HepG2 (cell line): ENCODE results near the gene TLE1. TPM values are rescaled to one million over a fixed set of nuclear protein-coding genes. Genes with fewer than 3 reads are reported as not detected.

Experiments used
- FOXC1 ChIP-seq: sonication (generic); formaldehyde crosslinking; IDR thresholded peaks from 2 replicates; pipeline ENCODE4 v1.8.0; 2022; ENCODE audit warnings: mild to moderate bottlenecking, missing genetic modification reagents, borderline replicate concordance
- FOXK1 ChIP-seq: sonication (generic); formaldehyde crosslinking; IDR thresholded peaks from 2 replicates; pipeline ENCODE4 v1.4.0; 2020; ENCODE audit warnings: low read depth, missing genetic modification reagents, borderline replicate concordance
- HIVEP1 ChIP-seq: sonication (generic); formaldehyde crosslinking; IDR thresholded peaks from 2 replicates; pipeline ENCODE4 v1.4.0; 2020; ENCODE audit warnings: mild to moderate bottlenecking, missing genetic modification reagents
- IKZF1 ChIP-seq: fragments of 450-650 bp; IDR thresholded peaks from 2 replicates; pipeline ENCODE4 v1.7.1; 2016
- KDM5A ChIP-seq: fragments of 200-600 bp; sonication (generic); IDR thresholded peaks from 2 replicates; pipeline ENCODE4 v1.7.0; 2018; ENCODE audit warnings: antibody characterized with exemption, mild to moderate bottlenecking, low read length, borderline replicate concordance
- MTF2 ChIP-seq: sonication (generic); formaldehyde crosslinking; IDR thresholded peaks from 2 replicates; pipeline ENCODE4 v1.5.0; 2020; ENCODE audit warnings: missing genetic modification reagents, borderline replicate concordance
- NBN ChIP-seq: fragments of 450-650 bp; conservative IDR thresholded peaks from 2 replicates; pipeline ENCODE4 v1.6.1; 2017
- NFYC ChIP-seq: IDR thresholded peaks from 2 replicates; pipeline ENCODE4 v1.6.1; 2016; ENCODE audit warnings: missing genetic modification reagents, missing compliant biosample characterization
- PAF1 ChIP-seq: IDR thresholded peaks from 2 replicates; pipeline ENCODE4 v1.6.1; 2016; ENCODE audit warnings: missing genetic modification reagents, missing compliant biosample characterization
- PAX8 ChIP-seq: sonication (generic); formaldehyde crosslinking; IDR thresholded peaks from 2 replicates; pipeline ENCODE4 v1.8.0; 2022; ENCODE audit warnings: mild to moderate bottlenecking, missing genetic modification reagents, borderline replicate concordance
- RCOR2 ChIP-seq: IDR thresholded peaks from 2 replicates; pipeline ENCODE4 v1.6.1; 2016; ENCODE audit warnings: missing biosample characterization, missing genetic modification reagents
- RFX5 ChIP-seq: IDR thresholded peaks from 2 replicates; pipeline ENCODE4 v1.6.1; 2011; ENCODE audit warnings: low read depth, low read length, improper control_type of control experiment
- SATB2 ChIP-seq: sonication (generic); formaldehyde crosslinking; IDR thresholded peaks from 2 replicates; pipeline ENCODE4 v1.5.0; 2020; ENCODE audit warnings: missing genetic modification reagents
- SNAI1 ChIP-seq: sonication (generic); formaldehyde crosslinking; IDR thresholded peaks from 2 replicates; pipeline ENCODE4 v1.5.0; 2020; ENCODE audit warnings: mild to moderate bottlenecking, missing genetic modification reagents, borderline replicate concordance
- SOX6 ChIP-seq, 2 experiments: fragments of 450-650 bp in 1 of 2; sonication (generic) in 1 of 2; formaldehyde crosslinking in 1 of 2; IDR thresholded peaks; 2 replicates each; pipeline versions ENCODE4 v1.4.0 to v1.6.1; 2017 to 2020; ENCODE audit warnings: antibody characterized with exemption in 1 of 2, mild to moderate bottlenecking in 1 of 2, missing genetic modification reagents in 1 of 2
- SRSF1 ChIP-seq: fragments of 200-400 bp; formaldehyde crosslinking; optimal IDR thresholded peaks from 2 replicates; pipeline ENCODE3; 2017; ENCODE audit warnings: mild to moderate bottlenecking, low read depth, low read length, moderate library complexity
- SSRP1 ChIP-seq: IDR thresholded peaks from 2 replicates; pipeline ENCODE4 v1.6.1; 2016; ENCODE audit warnings: control low read depth
- YY1 ChIP-seq: IDR thresholded peaks from 2 replicates; pipeline ENCODE4 v1.6.1; 2011; ENCODE audit warnings: low read length, low read depth, moderate library complexity, mild to moderate bottlenecking; ENCODE audit not compliant: insufficient read depth, insufficient replicate concordance
- ZMYM2 ChIP-seq: sonication (generic); formaldehyde crosslinking; IDR thresholded peaks from 2 replicates; pipeline ENCODE4 v1.8.0; 2022; ENCODE audit warnings: mild to moderate bottlenecking, missing genetic modification reagents
- ZNF34 ChIP-seq: sonication (generic); formaldehyde crosslinking; IDR thresholded peaks from 2 replicates; pipeline ENCODE4 v1.4.0; 2020; ENCODE audit warnings: mild to moderate bottlenecking, missing genetic modification reagents, borderline replicate concordance
- ZNF598 ChIP-seq: sonication (generic); formaldehyde crosslinking; IDR thresholded peaks from 2 replicates; pipeline ENCODE4 v1.5.1; 2020; ENCODE audit warnings: mild to moderate bottlenecking, missing genetic modification reagents, borderline replicate concordance
- ZNF660 ChIP-seq: sonication (generic); formaldehyde crosslinking; IDR thresholded peaks from 2 replicates; pipeline ENCODE4 v1.5.1; 2020; ENCODE audit warnings: mild to moderate bottlenecking, low read depth, missing genetic modification reagents, borderline replicate concordance
- ZNF720 ChIP-seq: sonication (generic); formaldehyde crosslinking; IDR thresholded peaks from 2 replicates; pipeline ENCODE4 v1.4.0; 2020; ENCODE audit warnings: missing genetic modification reagents
- ZNF839 ChIP-seq: sonication (generic); formaldehyde crosslinking; IDR thresholded peaks from 2 replicates; pipeline ENCODE4 v1.4.0; 2020; ENCODE audit warnings: missing genetic modification reagents, mild to moderate bottlenecking, borderline replicate concordance
- polyA plus RNA-seq, 8 experiments: library from polyadenylated mRNA; depleted of rRNA in 3 of 8; stranded (reverse) in 7 of 8; unstranded in 1 of 8; fragments of >200 nt; fragmentation: Illumina TruSeq in 4 of 8; extraction: Trizol in 4 of 8; gene quantifications; 2 replicates each; pipeline versions ENCODE4 v1.2.1 to v1.2.3, GENCODE V29; 2011 to 2016; ENCODE audit warnings: low read depth in 4 of 8, missing spikeins in 1 of 8, mixed read lengths in 1 of 8; ENCODE audit not compliant: insufficient read depth in 1 of 8
- total RNA-seq, 5 experiments: library from RNA; depleted of rRNA; stranded (reverse); fragments of >200 nt; fragmentation: Illumina TruSeq; extraction: Trizol; gene quantifications; 2 replicates each; pipeline ENCODE4 v1.2.3, GENCODE V29; 2016; ENCODE audit warnings: low read depth in 1 of 5
- TF ChIP-seq, protein P1 (sequence below): sonication (generic); formaldehyde crosslinking; IDR thresholded peaks from 2 replicates; pipeline ENCODE4 v1.8.1; 2023; ENCODE audit warnings: mild to moderate bottlenecking, moderate library complexity, missing genetic modification reagents
- TF ChIP-seq, protein P2 (sequence below): sonication (generic); formaldehyde crosslinking; IDR thresholded peaks from 2 replicates; pipeline ENCODE4 v1.8.0; 2022; ENCODE audit warnings: missing genetic modification reagents, low read depth, mild to moderate bottlenecking, borderline replicate concordance
- TF ChIP-seq, protein P3 (sequence below): IDR thresholded peaks from 2 replicates; pipeline ENCODE4 v1.6.1; 2016; ENCODE audit warnings: missing compliant biosample characterization, missing genetic modification reagents, borderline replicate concordance
- TF ChIP-seq, protein P4 (sequence below): sonication (generic); formaldehyde crosslinking; IDR thresholded peaks from 2 replicates; pipeline ENCODE4 v1.4.0; 2020; ENCODE audit warnings: missing genetic modification reagents

Gene TLE1
- total and polyA plus RNA-seq, 2 of the 13 experiments (the other 11 are each of a cell fraction or from before 2014, with no cell fraction given), result 35.9 to 109 TPM

DNA sequence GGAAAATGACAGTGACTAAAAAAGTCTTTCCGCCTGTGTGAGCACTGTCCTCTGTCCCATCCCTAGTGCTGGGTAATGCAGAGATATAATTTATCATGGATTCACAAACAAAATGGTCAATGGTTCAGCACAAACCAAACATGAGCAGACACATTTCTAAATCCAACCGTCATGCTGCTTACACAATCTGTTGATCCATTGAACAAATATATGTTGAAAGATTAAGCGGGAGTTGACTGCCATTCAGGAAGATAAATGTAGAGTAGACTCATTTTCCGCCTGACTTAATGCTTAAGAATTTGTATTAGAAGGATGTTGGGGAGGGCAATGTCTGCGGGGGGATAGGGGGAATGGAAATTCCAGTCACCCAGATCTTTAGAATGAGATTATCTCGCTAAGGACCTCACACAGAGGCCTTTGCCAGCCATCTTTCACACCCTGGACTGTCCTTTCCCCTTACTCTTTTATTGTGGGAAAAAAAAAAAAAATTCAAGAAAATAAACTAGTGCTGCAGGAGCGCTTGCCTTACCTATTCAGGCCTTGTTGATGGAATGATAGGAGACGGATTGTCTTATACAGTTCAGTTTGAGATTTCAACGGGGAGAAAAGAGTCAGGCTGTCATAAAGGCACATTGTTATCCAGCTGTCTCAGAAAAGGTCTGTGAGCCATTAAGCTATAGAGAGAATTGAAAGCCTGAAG, 153.7 kb downstream of the TLE1 start (continued):
- TF ChIP-seq ZNF839 (no peak), IKZF1 (no peak), FOXK1 (CRISPR knock-in tag) (peak; percentile 94; the same call in 1 of the 2 replicates), KDM5A (no peak), HIVEP1 (no peak), RCOR2 (CRISPR knock-in tag) (peak; percentile 79), YY1 (no peak), SRSF1 (no peak), ZMYM2 (0 out of 2 replicates have a peak, but pooled peaks have one; percentile 50), FOXC1 (no peak), MTF2 (no peak), ZNF660 (CRISPR knock-in tag) (no peak), NFYC (CRISPR knock-in tag) (peak; percentile 46; the same call in 1 of the 2 replicates), RFX5 (no peak), NBN (no peak), ZNF720 (CRISPR knock-in tag) (no peak), ZNF34 (no peak), ZNF598 (CRISPR knock-in tag) (no peak), SSRP1 (CRISPR knock-in tag) (no peak), PAX8 (CRISPR knock-in tag) (no peak), SNAI1 (CRISPR knock-in tag) (no peak), PAF1 (CRISPR knock-in tag) (no peak), SATB2 (CRISPR knock-in tag) (no peak), SOX6 (IDR thresholded peaks at IDR 0.05) (no peak), SOX6 (CRISPR knock-in tag; IDR thresholded peaks at IDR 0.05) (peak; percentile 96)
- TF ChIP-seq, protein P1, sequence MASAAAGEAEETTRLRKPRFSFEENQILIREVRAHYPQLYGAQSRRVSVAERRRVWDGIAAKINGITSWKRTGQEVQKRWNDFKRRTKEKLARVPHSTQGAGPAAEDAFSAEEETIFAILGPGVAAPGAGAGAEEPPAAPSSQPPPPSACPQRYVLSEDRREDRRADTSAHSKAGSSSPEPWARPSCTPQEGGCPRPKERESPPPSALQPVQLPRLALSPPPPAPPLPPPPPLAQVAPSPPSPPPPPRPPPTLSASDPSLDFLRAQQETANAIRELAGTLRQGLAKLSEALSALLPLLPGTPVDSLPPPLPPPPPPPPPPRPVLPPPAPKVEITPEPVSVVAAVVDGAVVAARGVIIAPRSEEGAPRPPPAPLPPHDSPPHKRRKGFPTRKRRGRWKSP (CRISPR knock-in tag), result no peak; the same call in 1 of the 2 replicates
- TF ChIP-seq, protein P2, sequence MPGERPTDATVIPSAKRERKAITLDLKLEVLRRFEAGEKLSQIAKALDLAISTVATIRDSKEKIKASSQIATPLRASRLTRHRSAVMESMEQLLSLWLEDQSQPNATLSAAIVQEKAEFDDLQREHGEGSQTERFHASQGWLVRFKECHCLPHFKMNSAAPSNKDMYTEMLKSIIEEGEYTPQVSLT (CRISPR knock-in tag), result no peak
- TF ChIP-seq, protein P3, sequence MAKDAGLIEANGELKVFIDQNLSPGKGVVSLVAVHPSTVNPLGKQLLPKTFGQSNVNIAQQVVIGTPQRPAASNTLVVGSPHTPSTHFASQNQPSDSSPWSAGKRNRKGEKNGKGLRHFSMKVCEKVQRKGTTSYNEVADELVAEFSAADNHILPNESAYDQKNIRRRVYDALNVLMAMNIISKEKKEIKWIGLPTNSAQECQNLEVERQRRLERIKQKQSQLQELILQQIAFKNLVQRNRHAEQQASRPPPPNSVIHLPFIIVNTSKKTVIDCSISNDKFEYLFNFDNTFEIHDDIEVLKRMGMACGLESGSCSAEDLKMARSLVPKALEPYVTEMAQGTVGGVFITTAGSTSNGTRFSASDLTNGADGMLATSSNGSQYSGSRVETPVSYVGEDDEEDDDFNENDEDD (CRISPR knock-in tag), result peak; percentile 72; the same call in 1 of the 2 replicates
- TF ChIP-seq, protein P4, sequence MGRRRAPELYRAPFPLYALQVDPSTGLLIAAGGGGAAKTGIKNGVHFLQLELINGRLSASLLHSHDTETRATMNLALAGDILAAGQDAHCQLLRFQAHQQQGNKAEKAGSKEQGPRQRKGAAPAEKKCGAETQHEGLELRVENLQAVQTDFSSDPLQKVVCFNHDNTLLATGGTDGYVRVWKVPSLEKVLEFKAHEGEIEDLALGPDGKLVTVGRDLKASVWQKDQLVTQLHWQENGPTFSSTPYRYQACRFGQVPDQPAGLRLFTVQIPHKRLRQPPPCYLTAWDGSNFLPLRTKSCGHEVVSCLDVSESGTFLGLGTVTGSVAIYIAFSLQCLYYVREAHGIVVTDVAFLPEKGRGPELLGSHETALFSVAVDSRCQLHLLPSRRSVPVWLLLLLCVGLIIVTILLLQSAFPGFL, result no peak
